KMS-11 (cell line): ENCODE data around the gene FGGY.

ENCODE experiments used
- H2AFZ ChIP-seq: fragments of 200-600 bp; sonication (generic); 2 replicates; pipeline ENCODE4 v1.6.1; 2016; ENCODE audit warnings: antibody characterized with exemption, mixed run types, low read depth
- H3K27ac ChIP-seq: fragments of 200-600 bp; sonication (generic); 2 replicates; pipeline ENCODE4 v1.6.1; 2016; ENCODE audit warnings: mild to moderate bottlenecking, mixed run types
- H3K27me3 ChIP-seq: fragments of 200-600 bp; sonication (generic); 2 replicates; pipeline ENCODE4 v1.6.1; 2017; ENCODE audit warnings: mild to moderate bottlenecking, low read depth, mixed run types, moderate library complexity; ENCODE audit not compliant: insufficient read depth
- H3K36me3 ChIP-seq: fragments of 200-600 bp; sonication (generic); 2 replicates; pipeline ENCODE4 v1.6.1; 2017; ENCODE audit warnings: mild to moderate bottlenecking, mixed run types; ENCODE audit not compliant: insufficient read depth
- H3K4me1 ChIP-seq: fragments of 200-600 bp; sonication (generic); 2 replicates; pipeline ENCODE4 v1.6.1; 2016; ENCODE audit warnings: mild to moderate bottlenecking, low read depth, mixed run types; ENCODE audit not compliant: poor library complexity, severe bottlenecking
- H3K4me2 ChIP-seq: fragments of 200-600 bp; sonication (generic); 2 replicates; pipeline ENCODE4 v1.7.0; 2016; ENCODE audit warnings: mild to moderate bottlenecking, mixed run types
- H3K4me3 ChIP-seq: fragments of 200-600 bp; sonication (generic); IDR thresholded peaks from 2 replicates; pipeline ENCODE4 v1.6.1; 2017; ENCODE audit warnings: low read depth, low read length, mixed read lengths; ENCODE audit not compliant: insufficient read depth
- H3K79me2 ChIP-seq: fragments of 200-600 bp; sonication (generic); 2 replicates; pipeline ENCODE4 v1.6.1; 2016; ENCODE audit warnings: low read depth, mixed run types; ENCODE audit not compliant: insufficient read depth
- H3K9ac ChIP-seq: fragments of 200-600 bp; sonication (generic); 2 replicates; pipeline ENCODE4 v1.6.1; 2016; ENCODE audit warnings: mild to moderate bottlenecking, mixed run types
- H4K20me1 ChIP-seq: fragments of 200-600 bp; sonication (generic); 2 replicates; pipeline ENCODE4 v1.6.1; 2016; ENCODE audit warnings: mild to moderate bottlenecking, mixed run types; ENCODE audit not compliant: insufficient read depth
- CTCF ChIP-seq: fragments of 200-600 bp; sonication (generic); conservative IDR thresholded peaks from 2 replicates; pipeline ENCODE4 v1.6.1; 2017; ENCODE audit warnings: low read depth, mild to moderate bottlenecking, antibody characterized with exemption, low read length, moderate library complexity, mixed read lengths

Gene FGGY

DNA sequence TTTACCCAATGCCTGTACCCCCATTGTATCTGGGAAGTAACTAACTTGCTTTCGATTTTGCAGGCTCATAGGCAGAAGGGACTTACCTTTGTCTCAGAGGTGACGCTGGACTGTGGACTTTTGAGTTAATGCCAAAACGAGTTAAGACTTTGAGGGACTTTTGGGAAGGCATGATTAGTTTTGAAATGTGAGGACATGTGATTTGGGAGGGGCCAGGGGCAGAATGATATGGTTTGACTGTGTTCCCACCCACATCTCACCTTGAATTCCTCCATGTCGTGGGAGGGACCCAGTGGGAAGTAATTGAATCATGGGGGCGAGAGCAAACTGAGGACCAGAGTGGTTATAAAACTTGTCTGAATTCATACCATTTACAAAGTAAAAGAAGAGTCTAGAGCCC lies 440.7 kb downstream of the FGGY start:
- Histone ChIP-seq H2AFZ (no peak overlapping the region), H3K79me2 (no peaks in the 10 kb centered on the region), H3K9ac (no peak overlapping the region), H3K4me1 (no peaks in the 10 kb centered on the region), H3K27ac (no peak overlapping the region), H3K4me2 (no peak overlapping the region), H3K27me3 (no peaks in the 10 kb centered on the region), H4K20me1 (no peaks in the 10 kb centered on the region), H3K36me3 (no peaks in the 10 kb centered on the region), H3K4me3 (no peak overlapping the region)
- no peak for TF ChIP-seq CTCF

GRCh38 chr1:59738152-59738551 lies 441.3 kb downstream of the FGGY start:
- TF ChIP-seq CTCF = no peak
- Histone ChIP-seq H3K4me2 (no peak overlapping the region), H2AFZ (no peak overlapping the region)

DNA sequence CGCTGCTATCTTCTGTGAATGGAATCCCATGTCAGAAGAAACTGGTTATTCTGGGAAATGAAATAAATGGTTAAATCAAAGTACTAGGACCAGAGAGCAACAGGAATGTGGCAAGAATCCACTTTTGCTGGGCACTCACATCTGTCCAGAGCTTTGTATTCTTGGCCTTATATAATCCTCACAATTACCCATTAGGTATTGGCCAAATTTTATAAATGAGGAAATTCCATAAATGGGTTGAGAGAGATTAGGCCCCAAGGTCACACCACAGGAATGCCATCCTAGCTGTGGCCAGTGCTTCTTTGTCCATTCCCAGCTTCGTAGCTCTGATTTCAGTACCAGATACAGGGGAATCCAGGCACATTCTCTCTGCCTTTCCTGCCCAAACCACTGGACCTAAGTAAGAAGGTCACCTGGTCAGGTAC lies 441.7 kb downstream of the FGGY start:
- no peak overlapping the region for H3K9ac ChIP-seq
- no peak overlapping the region for H3K4me3 ChIP-seq
- no peaks in the 10 kb centered on the region for H3K79me2 ChIP-seq
- H2AFZ ChIP-seq = no peak overlapping the region
- TF ChIP-seq CTCF = no peak
- no peak overlapping the region for H3K4me2 ChIP-seq
- H3K27ac ChIP-seq = no peak overlapping the region
- H3K36me3 ChIP-seq = no peaks in the 10 kb centered on the region
- H3K27me3 ChIP-seq = no peaks in the 10 kb centered on the region
- H3K4me1 ChIP-seq = no peaks in the 10 kb centered on the region
- no peaks in the 10 kb centered on the region for H4K20me1 ChIP-seq

More at GRCh38 chr1:59738152-59738551, 441.3 kb downstream of the FGGY start:
- H3K4me1 ChIP-seq = no peaks in the 10 kb centered on the region
- no peaks in the 10 kb centered on the region for H3K36me3 ChIP-seq
- H3K9ac ChIP-seq = no peak overlapping the region
- H4K20me1 ChIP-seq = no peaks in the 10 kb centered on the region
- H3K27ac ChIP-seq = no peak overlapping the region
- H3K27me3 ChIP-seq = no peaks in the 10 kb centered on the region
- no peaks in the 10 kb centered on the region for H3K79me2 ChIP-seq
- H3K4me3 ChIP-seq = no peak overlapping the region

DNA sequence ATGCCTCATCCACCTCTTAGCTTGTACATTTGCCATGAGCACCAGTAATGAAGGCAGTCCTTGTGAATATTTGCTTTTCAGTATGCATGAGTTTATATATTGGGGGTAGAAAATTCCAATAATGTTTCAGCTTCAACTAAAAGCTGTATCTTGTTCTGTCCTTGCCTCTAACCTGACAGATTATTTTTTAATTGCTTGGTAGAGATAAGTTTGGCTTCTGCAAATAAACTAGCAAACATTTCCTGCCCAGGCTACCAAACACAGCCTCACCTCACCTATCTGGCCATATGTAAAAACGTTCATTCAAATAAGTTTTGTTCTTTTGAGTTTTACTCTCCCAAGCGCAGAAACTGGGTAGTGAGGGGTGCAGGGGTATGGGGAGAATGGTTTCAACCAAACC lies 442.2 kb downstream of the FGGY start:
- no peak for TF ChIP-seq CTCF
- Histone ChIP-seq H3K4me1 (no peaks in the 10 kb centered on the region), H4K20me1 (no peaks in the 10 kb centered on the region), H2AFZ (no peak overlapping the region), H3K9ac (no peak overlapping the region), H3K4me2 (no peak overlapping the region), H3K79me2 (no peaks in the 10 kb centered on the region), H3K27me3 (no peaks in the 10 kb centered on the region), H3K36me3 (no peaks in the 10 kb centered on the region), H3K27ac (no peak overlapping the region), H3K4me3 (no peak overlapping the region)
